Measurements from ENCODE around the gene C1orf210. TPM values are rescaled to one million over a fixed set of nuclear protein-coding genes. Genes with fewer than 3 reads are reported as not detected.

Gene C1orf210
- total RNA-seq (32.3 and 43.9 TPM in 2 replicates), polyA plus RNA-seq (30.5 and 47.4 TPM in 2 replicates)

DNA sequence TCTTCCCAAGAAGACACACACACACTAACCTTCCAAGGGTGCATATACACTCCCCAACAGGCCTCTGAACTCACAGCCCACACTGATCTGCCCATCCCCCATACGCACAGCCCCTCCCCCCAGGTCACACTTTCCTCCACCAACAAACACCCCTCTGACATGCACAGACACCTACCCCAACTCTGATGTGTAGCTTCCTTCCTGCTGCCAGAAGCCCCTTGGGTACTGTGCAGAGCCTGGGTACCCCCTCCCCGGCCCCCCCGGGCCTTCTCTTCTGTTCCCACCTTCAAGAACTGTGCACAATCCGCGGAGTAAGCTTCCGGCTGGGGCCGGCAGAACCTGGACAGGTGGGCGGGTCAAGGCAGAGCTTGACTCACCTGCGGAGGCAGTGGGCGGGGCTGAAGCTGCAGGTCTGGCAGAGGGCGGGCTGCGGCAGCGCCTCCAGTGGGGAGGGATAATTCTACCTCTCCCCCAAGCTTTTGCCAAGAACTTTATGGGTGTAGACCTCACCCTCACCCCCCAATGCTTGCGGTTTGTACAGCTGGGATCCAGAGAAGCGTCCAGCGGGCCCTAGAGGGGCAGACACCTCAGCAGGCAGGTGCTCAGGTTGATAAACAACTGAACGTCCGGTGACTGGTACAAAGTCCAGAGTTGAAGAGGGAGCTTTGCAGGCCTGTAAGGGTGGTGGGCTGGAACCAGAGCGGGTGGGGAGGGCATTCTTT, at the start of gene C1orf210:
Gene C1orf210, minus strand, starts transcription at position 313 of the 722 bp plus-strand sequence. CDS start 2,311 bp downstream, outside the sequence.
- H2AFZ ChIP-seq, result peak within 1 kb of the TSS; percentile 14
- TF ChIP-seq EZH2phosphoT487 (IDR thresholded peaks at IDR 0.05; ENCODE audit: low read depth, severe bottlenecking, unreplicated experiment) (no peak), EZH2 (IDR thresholded peaks at IDR 0.05; ENCODE audit: borderline replicate concordance) (no peak)
- TF ChIP-seq, protein P1, sequence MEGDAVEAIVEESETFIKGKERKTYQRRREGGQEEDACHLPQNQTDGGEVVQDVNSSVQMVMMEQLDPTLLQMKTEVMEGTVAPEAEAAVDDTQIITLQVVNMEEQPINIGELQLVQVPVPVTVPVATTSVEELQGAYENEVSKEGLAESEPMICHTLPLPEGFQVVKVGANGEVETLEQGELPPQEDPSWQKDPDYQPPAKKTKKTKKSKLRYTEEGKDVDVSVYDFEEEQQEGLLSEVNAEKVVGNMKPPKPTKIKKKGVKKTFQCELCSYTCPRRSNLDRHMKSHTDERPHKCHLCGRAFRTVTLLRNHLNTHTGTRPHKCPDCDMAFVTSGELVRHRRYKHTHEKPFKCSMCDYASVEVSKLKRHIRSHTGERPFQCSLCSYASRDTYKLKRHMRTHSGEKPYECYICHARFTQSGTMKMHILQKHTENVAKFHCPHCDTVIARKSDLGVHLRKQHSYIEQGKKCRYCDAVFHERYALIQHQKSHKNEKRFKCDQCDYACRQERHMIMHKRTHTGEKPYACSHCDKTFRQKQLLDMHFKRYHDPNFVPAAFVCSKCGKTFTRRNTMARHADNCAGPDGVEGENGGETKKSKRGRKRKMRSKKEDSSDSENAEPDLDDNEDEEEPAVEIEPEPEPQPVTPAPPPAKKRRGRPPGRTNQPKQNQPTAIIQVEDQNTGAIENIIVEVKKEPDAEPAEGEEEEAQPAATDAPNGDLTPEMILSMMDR (IDR thresholded peaks at IDR 0.05; ENCODE audit: poor library complexity), result peak; percentile 22
- 22% methylated on average over 13 of the region's 19 CpGs for WGBS (ENCODE audit: low lambda C conversion rate, missing lambda C conversion rate)
- no peaks in the 10 kb centered on the region for H3K36me3 ChIP-seq (replicated peaks; ENCODE audit: insufficient read depth, low read depth)
- H3K4me3 ChIP-seq, result peak within 1 kb of the TSS; percentile 35
- H3K27me3 ChIP-seq, result no peaks in the 10 kb centered on the region
- DNase-seq (ENCODE audit: low spot score), result peak; percentile 94
- no peaks in the 10 kb centered on the region for H4K20me1 ChIP-seq (ENCODE audit: insufficient read depth, poor library complexity, severe bottlenecking)
- peak within 1 kb of the TSS; percentile 95 for H3K27ac ChIP-seq
- H3K79me2 ChIP-seq, result peaks cover 24% of the 10 kb centered on the region
- no peaks in the 10 kb centered on the region for H3K9me3 ChIP-seq (ENCODE audit: low read depth)
- no peaks in the 10 kb centered on the region for H3K9me2 ChIP-seq (replicated peaks; ENCODE audit: insufficient read depth)
- peaks cover 11% of the 10 kb centered on the region for H3K4me1 ChIP-seq (ENCODE audit: insufficient read depth)
- peak within 1 kb of the TSS; percentile 85 for H3K4me2 ChIP-seq

DNA sequence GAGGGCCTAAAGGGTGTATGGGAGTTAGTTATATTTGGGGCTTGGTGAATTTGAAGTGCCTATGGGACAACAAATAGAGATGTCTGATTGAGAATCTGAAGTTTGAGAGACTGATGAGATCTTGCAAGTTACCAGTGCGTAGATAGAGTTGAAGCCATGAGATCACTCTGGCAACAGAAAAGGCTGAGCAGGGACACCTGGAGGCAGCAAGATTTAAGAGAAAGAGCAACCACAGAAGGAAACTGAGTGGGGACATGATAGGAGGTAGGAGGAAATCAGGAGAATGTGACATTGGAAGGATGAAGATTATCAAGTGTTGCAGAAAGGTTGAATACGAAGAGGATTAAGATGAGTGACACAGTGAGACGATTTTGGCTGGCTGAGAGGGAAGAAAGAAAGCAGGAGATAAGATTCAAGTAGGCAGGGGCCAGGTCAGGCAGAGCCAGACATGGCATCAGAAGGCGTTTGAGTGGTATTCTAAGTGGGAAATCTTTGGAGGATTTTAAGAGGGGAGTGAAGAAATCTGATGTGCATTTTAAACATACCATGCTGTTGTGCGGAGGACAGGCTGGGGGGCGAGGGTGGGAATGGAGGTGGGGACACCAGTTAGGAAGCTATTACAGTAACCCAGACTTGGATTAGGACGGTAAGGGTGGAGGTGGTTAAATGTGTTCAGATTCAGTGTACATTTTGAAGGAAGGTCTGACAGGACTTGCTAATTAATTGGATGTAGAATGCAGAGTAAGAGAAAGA, 49.2 kb upstream of the C1orf210 start:
- Histone ChIP-seq H4K20me1 (ENCODE audit: insufficient read depth, poor library complexity, severe bottlenecking) (no peaks in the 10 kb centered on the region), H3K36me3 (replicated peaks; ENCODE audit: insufficient read depth, low read depth) (no peaks in the 10 kb centered on the region), H3K27me3 (no peaks in the 10 kb centered on the region), H3K9me3 (ENCODE audit: low read depth) (no peaks in the 10 kb centered on the region), H3K27ac (no peak overlapping the region), H3K79me2 (no peaks in the 10 kb centered on the region), H3K9me2 (replicated peaks; ENCODE audit: insufficient read depth) (no peaks in the 10 kb centered on the region), H3K4me2 (no peak overlapping the region), H3K4me1 (ENCODE audit: insufficient read depth) (no peaks in the 10 kb centered on the region), H2AFZ (no peak overlapping the region), H3K4me3 (no peak overlapping the region)
- no peak for TF ChIP-seq EZH2 (IDR thresholded peaks at IDR 0.05; ENCODE audit: borderline replicate concordance)
- TF ChIP-seq EZH2phosphoT487 (IDR thresholded peaks at IDR 0.05; ENCODE audit: low read depth, severe bottlenecking, unreplicated experiment), result no peak
- TF ChIP-seq, protein P1 (IDR thresholded peaks at IDR 0.05; ENCODE audit: poor library complexity), result no peak
- no peak for DNase-seq (ENCODE audit: low spot score)
- 71% methylated on average over 7 of the region's 7 CpGs for WGBS (ENCODE audit: low lambda C conversion rate, missing lambda C conversion rate)

DNA sequence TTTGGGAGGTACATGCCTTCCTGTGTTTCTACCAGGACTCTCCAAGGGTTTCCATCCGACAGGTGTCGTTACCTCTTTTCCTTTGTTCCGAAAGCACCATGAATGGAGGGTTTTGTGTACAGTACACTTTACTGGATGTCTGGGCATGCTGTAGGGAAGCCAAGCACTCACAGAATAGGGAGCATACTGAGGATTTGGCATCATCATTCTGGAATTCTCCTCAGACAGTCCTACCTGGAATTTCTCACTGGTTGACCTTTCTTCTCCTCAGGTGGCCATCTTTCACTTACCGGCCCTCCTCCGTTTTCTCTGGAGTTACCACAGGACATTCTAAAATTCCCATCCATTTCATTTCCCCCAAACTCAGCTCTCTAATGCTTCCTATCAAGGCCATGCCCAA, 46.3 kb upstream of the C1orf210 start:
- Histone ChIP-seq H3K79me2 (no peaks in the 10 kb centered on the region), H3K4me3 (no peak overlapping the region), H2AFZ (no peak overlapping the region), H3K9me3 (ENCODE audit: low read depth) (no peaks in the 10 kb centered on the region), H3K4me2 (no peak overlapping the region), H3K4me1 (ENCODE audit: insufficient read depth) (no peaks in the 10 kb centered on the region), H3K36me3 (replicated peaks; ENCODE audit: insufficient read depth, low read depth) (no peaks in the 10 kb centered on the region), H3K27me3 (no peaks in the 10 kb centered on the region), H3K9me2 (replicated peaks; ENCODE audit: insufficient read depth) (no peaks in the 10 kb centered on the region), H3K27ac (no peak overlapping the region), H4K20me1 (ENCODE audit: insufficient read depth, poor library complexity, severe bottlenecking) (no peaks in the 10 kb centered on the region)
- 95% methylated on average over 5 of the region's 5 CpGs for WGBS (ENCODE audit: low lambda C conversion rate, missing lambda C conversion rate)
- no peak for DNase-seq (ENCODE audit: low spot score)
- no peak for TF ChIP-seq EZH2 (IDR thresholded peaks at IDR 0.05; ENCODE audit: borderline replicate concordance)
- TF ChIP-seq, protein P1 (IDR thresholded peaks at IDR 0.05; ENCODE audit: poor library complexity), result no peak
- TF ChIP-seq EZH2phosphoT487 (IDR thresholded peaks at IDR 0.05; ENCODE audit: low read depth, severe bottlenecking, unreplicated experiment), result no peak
